SU-DHL-6 (cell line): ENCODE data around the gene EXOC6B.

Experiments used
- H2AFZ ChIP-seq: fragments of 200-600 bp; sonication (generic); 2 replicates; pipeline ENCODE4 v1.6.1; 2014; ENCODE audit warnings: low read depth, mild to moderate bottlenecking, moderate library complexity, mixed read lengths, antibody characterized with exemption, low read length; ENCODE audit not compliant: severe bottlenecking
- H3F3A ChIP-seq: fragments of 200-600 bp; shearing (Covaris generic); 2 replicates; pipeline ENCODE4 v1.6.0; 2016; ENCODE audit warnings: antibody characterized with exemption, mild to moderate bottlenecking; ENCODE audit not compliant: insufficient read depth
- H3K27ac ChIP-seq: fragments of 200-600 bp; sonication (generic); 2 replicates; pipeline ENCODE4 v1.5.1; 2016; ENCODE audit warnings: low read depth, mild to moderate bottlenecking, low read length, moderate library complexity, mixed read lengths
- H3K27me3 ChIP-seq: fragments of 200-600 bp; sonication (generic), shearing (Covaris generic); 2 replicates; pipeline ENCODE4 v1.6.0; 2014; ENCODE audit warnings: mild to moderate bottlenecking, low read length
- H3K36me3 ChIP-seq: fragments of 200-600 bp; sonication (generic); 2 replicates; pipeline ENCODE4 v1.6.1; 2014; ENCODE audit warnings: mild to moderate bottlenecking, low read length, mixed read lengths
- H3K4me2 ChIP-seq: fragments of 300-600, 200-600 bp; shearing (Covaris generic), sonication (generic); 2 replicates; pipeline ENCODE4 v1.6.0; 2014; ENCODE audit warnings: low read length, low read depth, mild to moderate bottlenecking; ENCODE audit not compliant: poor library complexity, severe bottlenecking
- H3K4me3 ChIP-seq: fragments of 200-600 bp; sonication (generic); 2 replicates; pipeline ENCODE4 v1.5.1; 2014; ENCODE audit warnings: antibody characterized with exemption, low read length, mild to moderate bottlenecking, mixed read lengths; ENCODE audit not compliant: insufficient read depth, poor library complexity, severe bottlenecking
- H3K79me2 ChIP-seq: fragments of 200-600 bp; sonication (generic); 2 replicates; pipeline ENCODE4 v1.6.1; 2014; ENCODE audit warnings: mild to moderate bottlenecking, low read length, moderate library complexity; ENCODE audit not compliant: insufficient read depth
- H3K9ac ChIP-seq: fragments of 200-600 bp; sonication (generic); 2 replicates; pipeline ENCODE4 v1.7.0; 2014; ENCODE audit warnings: mild to moderate bottlenecking, low read length
- H3K9me2 ChIP-seq: fragments of 200-600 bp; sonication (generic); replicated peaks from 2 replicates; pipeline ENCODE4 v1.6.1; 2014; ENCODE audit warnings: low read length; ENCODE audit not compliant: insufficient read depth
- H3K9me3 ChIP-seq: fragments of 200-600 bp; sonication (generic); 2 replicates; pipeline ENCODE4 v1.6.1; 2014; ENCODE audit warnings: low read length, mixed read lengths; ENCODE audit not compliant: insufficient read depth
- H4K20me1 ChIP-seq: fragments of 200-600 bp; sonication (generic); 2 replicates; pipeline ENCODE4 v1.6.1; 2014; ENCODE audit warnings: low read depth, mild to moderate bottlenecking, antibody characterized with exemption, low read length, moderate library complexity, mixed read lengths
- EZH2phosphoT487 ChIP-seq: fragments of 200-600 bp; sonication (generic), shearing (Covaris generic); conservative IDR thresholded peaks from 2 replicates; pipeline ENCODE4 v1.6.1; 2018; ENCODE audit warnings: mild to moderate bottlenecking, antibody characterized with exemption, low read length, moderate library complexity, mixed read lengths
- TF ChIP-seq, protein P1 (sequence below): fragments of 200-600 bp; sonication (generic); IDR thresholded peaks from one replicate; pipeline ENCODE4 v1.5.1; 2017; ENCODE audit warnings: antibody characterized with exemption, mild to moderate bottlenecking, low read length, moderate library complexity; ENCODE audit not compliant: insufficient read depth, poor library complexity, severe bottlenecking

The EXOC6B gene

DNA sequence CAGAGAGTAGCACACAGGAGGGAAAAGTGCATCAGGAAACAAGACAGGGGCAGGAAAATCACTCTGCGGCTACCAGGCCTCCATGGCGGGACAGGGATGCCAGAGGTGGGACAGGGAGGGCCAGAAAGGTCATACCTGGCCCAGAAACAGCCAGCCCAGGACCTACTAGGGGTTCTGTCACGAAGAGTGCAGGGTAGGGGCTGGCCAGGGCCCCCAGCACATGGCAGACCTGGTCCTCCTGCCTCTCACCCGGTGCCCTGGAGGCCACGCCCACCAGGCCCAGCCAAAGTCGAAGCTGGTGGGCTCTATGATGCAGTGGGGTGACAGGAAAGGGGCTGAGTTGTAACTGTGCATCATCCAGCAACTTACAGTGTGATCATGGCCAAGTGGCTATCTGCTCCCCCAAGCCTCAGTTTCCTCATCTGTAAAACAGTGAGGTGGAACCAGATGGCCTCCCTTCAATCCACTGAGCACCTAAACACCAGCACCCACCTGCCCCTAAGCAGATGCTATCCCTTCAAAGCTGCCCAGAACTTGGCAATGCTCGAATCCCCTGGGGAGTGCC is 688.8 kb downstream of the EXOC6B start:
- Histone ChIP-seq H3K9me3 (no peaks in the 10 kb centered on the region), H2AFZ (no peak overlapping the region), H3K27me3 (no peaks in the 10 kb centered on the region), H3K79me2 (no peaks in the 10 kb centered on the region), H3K27ac (no peak overlapping the region), H4K20me1 (no peaks in the 10 kb centered on the region), H3K9me2 (no peaks in the 10 kb centered on the region), H3K4me3 (no peak overlapping the region), H3K36me3 (no peaks in the 10 kb centered on the region), H3K4me2 (no peak overlapping the region), H3K9ac (no peak overlapping the region), H3F3A (no peaks in the 10 kb centered on the region)
- TF ChIP-seq EZH2phosphoT487 = no peak
- TF ChIP-seq, protein P1, sequence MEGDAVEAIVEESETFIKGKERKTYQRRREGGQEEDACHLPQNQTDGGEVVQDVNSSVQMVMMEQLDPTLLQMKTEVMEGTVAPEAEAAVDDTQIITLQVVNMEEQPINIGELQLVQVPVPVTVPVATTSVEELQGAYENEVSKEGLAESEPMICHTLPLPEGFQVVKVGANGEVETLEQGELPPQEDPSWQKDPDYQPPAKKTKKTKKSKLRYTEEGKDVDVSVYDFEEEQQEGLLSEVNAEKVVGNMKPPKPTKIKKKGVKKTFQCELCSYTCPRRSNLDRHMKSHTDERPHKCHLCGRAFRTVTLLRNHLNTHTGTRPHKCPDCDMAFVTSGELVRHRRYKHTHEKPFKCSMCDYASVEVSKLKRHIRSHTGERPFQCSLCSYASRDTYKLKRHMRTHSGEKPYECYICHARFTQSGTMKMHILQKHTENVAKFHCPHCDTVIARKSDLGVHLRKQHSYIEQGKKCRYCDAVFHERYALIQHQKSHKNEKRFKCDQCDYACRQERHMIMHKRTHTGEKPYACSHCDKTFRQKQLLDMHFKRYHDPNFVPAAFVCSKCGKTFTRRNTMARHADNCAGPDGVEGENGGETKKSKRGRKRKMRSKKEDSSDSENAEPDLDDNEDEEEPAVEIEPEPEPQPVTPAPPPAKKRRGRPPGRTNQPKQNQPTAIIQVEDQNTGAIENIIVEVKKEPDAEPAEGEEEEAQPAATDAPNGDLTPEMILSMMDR = no peak

DNA sequence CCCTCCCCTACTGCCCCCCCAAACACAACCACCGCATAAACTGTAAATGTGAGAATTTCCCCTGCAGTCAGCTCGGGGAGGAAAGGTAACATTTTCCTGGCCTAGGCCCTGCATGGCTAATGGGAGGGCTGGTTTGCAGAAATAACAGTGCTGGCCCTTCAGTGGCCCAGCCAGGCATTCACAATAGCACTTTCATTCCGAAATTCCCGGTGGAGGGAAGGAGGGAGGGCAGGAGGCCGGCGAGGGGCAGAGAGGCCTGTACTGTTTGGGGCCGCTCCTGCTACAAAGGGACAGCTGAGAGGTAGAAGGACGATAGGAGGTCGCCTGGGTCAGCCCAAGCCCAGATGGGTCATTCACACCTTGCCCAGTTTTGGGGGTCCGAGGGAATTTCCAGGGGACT is 689.5 kb downstream of the EXOC6B start:
- Histone ChIP-seq H3F3A (no peaks in the 10 kb centered on the region), H3K9me3 (no peaks in the 10 kb centered on the region), H4K20me1 (no peaks in the 10 kb centered on the region), H3K4me2 (no peak overlapping the region), H3K27ac (no peak overlapping the region), H3K9ac (no peak overlapping the region), H3K27me3 (no peaks in the 10 kb centered on the region), H2AFZ (no peak overlapping the region), H3K79me2 (no peaks in the 10 kb centered on the region), H3K36me3 (no peaks in the 10 kb centered on the region), H3K4me3 (no peak overlapping the region), H3K9me2 (no peaks in the 10 kb centered on the region)
- TF ChIP-seq, protein P1 = no peak
- no peak for TF ChIP-seq EZH2phosphoT487

DNA sequence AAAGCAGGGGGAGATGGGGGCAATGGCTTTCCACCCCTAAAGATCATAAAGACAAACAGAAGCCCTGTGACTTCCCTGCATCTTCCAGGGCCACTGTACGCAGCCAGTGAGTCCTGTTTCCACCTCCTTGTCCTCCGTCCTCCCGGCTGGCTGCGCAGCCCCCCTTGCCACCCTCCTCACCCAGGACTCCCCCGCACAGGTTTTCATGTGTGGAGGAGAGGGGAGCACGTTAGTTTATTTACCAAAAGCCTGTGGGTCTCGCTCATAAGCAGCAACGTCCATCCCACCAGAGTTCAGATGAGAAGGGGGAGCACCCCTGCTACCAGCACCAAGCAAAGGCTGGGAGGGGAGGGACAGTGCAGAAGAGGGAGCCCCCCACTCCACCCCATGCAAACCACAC is 689.9 kb downstream of the EXOC6B start:
- Histone ChIP-seq H3K9me2 (no peaks in the 10 kb centered on the region), H2AFZ (no peak overlapping the region), H3K27ac (no peak overlapping the region), H3K4me3 (no peak overlapping the region), H3K4me2 (no peak overlapping the region), H3K9ac (no peak overlapping the region), H3K36me3 (no peaks in the 10 kb centered on the region), H3F3A (no peaks in the 10 kb centered on the region), H4K20me1 (no peaks in the 10 kb centered on the region), H3K79me2 (no peaks in the 10 kb centered on the region), H3K27me3 (no peaks in the 10 kb centered on the region), H3K9me3 (no peaks in the 10 kb centered on the region)
- TF ChIP-seq EZH2phosphoT487 = no peak
- TF ChIP-seq, protein P1 = no peak
